ENCODE measurements around the gene ARHGDIG.

ARHGDIG gene

DNA sequence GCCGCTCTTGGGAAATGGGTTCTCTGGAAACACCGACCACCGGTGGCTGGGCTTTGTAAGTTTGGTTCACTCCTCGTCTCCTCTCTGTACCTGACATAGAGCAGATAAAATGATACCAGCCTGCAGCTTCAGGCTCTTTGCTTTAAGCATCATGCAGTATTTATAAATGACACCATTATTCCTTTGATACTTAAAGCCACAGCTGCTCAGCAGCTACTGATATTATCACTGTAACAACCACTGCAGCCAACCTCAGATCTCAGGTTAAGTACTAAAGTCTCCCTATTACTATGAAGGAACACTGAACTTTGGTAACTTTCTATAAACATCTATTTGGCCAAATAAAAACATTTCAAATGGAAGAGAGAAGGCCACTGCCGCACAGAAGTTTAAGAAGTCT, 37.2 kb downstream of the ARHGDIG start:
- Histone ChIP-seq H3K4me3 (replicated peaks; ENCODE audit: insufficient read depth, low read length) (no peak overlapping the region), H3K27ac (replicated peaks) (no peak overlapping the region), H3K27me3 (ENCODE audit: insufficient read depth, poor library complexity, severe bottlenecking) (no peaks in the 10 kb centered on the region)
- TF ChIP-seq POLR2AphosphoS5 (IDR thresholded peaks at IDR 0.05; ENCODE audit: low read depth) = no peak
- TF ChIP-seq GABPA (IDR thresholded peaks at IDR 0.05; ENCODE audit: low read depth) = no peak
- DNase-seq (ENCODE audit: low read depth in 1 of 2, low spot score in 1 of 2) = no peak

DNA sequence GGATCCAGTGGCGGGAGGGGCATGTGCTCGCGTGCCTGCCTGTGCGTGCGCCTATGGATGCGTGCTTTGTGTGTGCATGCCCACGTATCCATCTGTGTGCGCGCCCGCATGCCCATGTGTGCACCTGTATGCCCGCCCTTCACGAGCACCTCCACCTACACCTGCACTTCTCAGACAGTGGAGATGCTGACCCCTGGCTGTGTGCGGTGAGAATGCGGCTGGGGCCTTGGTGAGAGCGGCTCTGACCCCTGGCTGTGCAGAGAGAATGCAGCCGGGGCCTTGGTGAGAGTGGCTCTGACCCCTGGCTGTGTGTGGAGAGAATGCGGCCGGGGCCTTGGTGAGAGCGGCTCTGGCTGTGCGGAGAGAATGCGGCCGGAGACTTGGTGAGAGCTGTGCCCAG, 38.2 kb downstream of the ARHGDIG start:
- no peak for TF ChIP-seq POLR2AphosphoS5 (IDR thresholded peaks at IDR 0.05; ENCODE audit: low read depth)
- TF ChIP-seq SPI1 (IDR thresholded peaks at IDR 0.05; ENCODE audit: borderline replicate concordance, low read depth) = no peak
- TF ChIP-seq, protein P1, sequence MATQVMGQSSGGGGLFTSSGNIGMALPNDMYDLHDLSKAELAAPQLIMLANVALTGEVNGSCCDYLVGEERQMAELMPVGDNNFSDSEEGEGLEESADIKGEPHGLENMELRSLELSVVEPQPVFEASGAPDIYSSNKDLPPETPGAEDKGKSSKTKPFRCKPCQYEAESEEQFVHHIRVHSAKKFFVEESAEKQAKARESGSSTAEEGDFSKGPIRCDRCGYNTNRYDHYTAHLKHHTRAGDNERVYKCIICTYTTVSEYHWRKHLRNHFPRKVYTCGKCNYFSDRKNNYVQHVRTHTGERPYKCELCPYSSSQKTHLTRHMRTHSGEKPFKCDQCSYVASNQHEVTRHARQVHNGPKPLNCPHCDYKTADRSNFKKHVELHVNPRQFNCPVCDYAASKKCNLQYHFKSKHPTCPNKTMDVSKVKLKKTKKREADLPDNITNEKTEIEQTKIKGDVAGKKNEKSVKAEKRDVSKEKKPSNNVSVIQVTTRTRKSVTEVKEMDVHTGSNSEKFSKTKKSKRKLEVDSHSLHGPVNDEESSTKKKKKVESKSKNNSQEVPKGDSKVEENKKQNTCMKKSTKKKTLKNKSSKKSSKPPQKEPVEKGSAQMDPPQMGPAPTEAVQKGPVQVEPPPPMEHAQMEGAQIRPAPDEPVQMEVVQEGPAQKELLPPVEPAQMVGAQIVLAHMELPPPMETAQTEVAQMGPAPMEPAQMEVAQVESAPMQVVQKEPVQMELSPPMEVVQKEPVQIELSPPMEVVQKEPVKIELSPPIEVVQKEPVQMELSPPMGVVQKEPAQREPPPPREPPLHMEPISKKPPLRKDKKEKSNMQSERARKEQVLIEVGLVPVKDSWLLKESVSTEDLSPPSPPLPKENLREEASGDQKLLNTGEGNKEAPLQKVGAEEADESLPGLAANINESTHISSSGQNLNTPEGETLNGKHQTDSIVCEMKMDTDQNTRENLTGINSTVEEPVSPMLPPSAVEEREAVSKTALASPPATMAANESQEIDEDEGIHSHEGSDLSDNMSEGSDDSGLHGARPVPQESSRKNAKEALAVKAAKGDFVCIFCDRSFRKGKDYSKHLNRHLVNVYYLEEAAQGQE (IDR thresholded peaks at IDR 0.05; ENCODE audit: insufficient replicate concordance, low read depth) = no peak
- H3K27me3 ChIP-seq (ENCODE audit: insufficient read depth, poor library complexity, severe bottlenecking) = no peaks in the 10 kb centered on the region
- H3K4me3 ChIP-seq (replicated peaks; ENCODE audit: insufficient read depth, low read length) = no peak overlapping the region
- H3K27ac ChIP-seq (replicated peaks) = no peak overlapping the region
- no peak for DNase-seq (ENCODE audit: low read depth in 1 of 2, low spot score in 1 of 2)

DNA sequence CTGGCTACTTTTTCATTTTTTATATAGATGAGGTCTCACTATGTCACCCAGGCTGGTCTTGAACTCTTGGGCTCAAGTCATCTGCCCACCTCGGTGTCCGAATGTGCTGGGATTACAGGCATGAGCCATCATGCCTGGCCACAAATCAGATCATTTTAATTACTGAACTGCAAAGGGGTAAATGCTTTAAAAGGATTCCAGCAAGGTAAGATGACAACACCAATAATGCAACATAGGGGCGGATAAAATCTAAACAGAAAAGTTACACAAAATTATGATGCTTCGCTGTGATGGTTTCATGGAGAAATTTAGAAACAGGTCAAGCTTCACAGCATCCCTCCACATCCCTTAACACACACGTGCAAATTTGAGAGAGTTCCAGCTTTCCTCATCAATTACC, 39.8 kb downstream of the ARHGDIG start:
- Histone ChIP-seq H3K27me3 (ENCODE audit: insufficient read depth, poor library complexity, severe bottlenecking) (no peaks in the 10 kb centered on the region), H3K27ac (replicated peaks) (no peak overlapping the region), H3K4me3 (replicated peaks; ENCODE audit: insufficient read depth, low read length) (no peak overlapping the region)
- DNase-seq (ENCODE audit: low read depth in 1 of 2, low spot score in 1 of 2) = no peak
- TF ChIP-seq POLR2AphosphoS5 (IDR thresholded peaks at IDR 0.05; ENCODE audit: low read depth) (no peak), GABPA (IDR thresholded peaks at IDR 0.05; ENCODE audit: low read depth) (no peak), SPI1 (IDR thresholded peaks at IDR 0.05; ENCODE audit: borderline replicate concordance, low read depth) (no peak)
- TF ChIP-seq, protein P1 (IDR thresholded peaks at IDR 0.05; ENCODE audit: insufficient replicate concordance, low read depth) = no peak
- TF ChIP-seq, protein P2, sequence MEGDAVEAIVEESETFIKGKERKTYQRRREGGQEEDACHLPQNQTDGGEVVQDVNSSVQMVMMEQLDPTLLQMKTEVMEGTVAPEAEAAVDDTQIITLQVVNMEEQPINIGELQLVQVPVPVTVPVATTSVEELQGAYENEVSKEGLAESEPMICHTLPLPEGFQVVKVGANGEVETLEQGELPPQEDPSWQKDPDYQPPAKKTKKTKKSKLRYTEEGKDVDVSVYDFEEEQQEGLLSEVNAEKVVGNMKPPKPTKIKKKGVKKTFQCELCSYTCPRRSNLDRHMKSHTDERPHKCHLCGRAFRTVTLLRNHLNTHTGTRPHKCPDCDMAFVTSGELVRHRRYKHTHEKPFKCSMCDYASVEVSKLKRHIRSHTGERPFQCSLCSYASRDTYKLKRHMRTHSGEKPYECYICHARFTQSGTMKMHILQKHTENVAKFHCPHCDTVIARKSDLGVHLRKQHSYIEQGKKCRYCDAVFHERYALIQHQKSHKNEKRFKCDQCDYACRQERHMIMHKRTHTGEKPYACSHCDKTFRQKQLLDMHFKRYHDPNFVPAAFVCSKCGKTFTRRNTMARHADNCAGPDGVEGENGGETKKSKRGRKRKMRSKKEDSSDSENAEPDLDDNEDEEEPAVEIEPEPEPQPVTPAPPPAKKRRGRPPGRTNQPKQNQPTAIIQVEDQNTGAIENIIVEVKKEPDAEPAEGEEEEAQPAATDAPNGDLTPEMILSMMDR (IDR thresholded peaks at IDR 0.05; ENCODE audit: insufficient read depth, low read length) = no peak

DNA sequence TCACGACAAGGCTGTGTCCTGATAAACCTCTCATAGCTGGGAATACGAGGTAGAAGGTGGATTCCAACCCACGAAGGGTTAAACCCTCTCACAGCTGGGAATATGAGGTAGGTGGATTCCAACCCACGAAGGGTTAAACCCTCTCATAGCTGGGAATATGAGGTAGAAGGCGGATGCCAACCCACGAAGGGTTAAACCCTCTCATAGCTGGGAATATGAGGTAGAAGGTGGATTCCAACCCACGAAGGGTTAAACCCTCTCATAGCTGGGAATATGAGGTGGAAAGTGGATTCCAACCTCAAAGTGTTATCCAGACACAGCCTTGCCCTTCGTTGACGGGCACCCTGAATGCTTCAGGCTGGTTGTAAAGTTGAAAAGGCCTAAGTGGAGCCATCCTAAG, 41.1 kb downstream of the ARHGDIG start:
- H3K27me3 ChIP-seq (ENCODE audit: insufficient read depth, poor library complexity, severe bottlenecking) = no peaks in the 10 kb centered on the region
- no peak for DNase-seq (ENCODE audit: low read depth in 1 of 2, low spot score in 1 of 2)
- no peak for TF ChIP-seq SPI1 (IDR thresholded peaks at IDR 0.05; ENCODE audit: borderline replicate concordance, low read depth)
- no peak for TF ChIP-seq POLR2AphosphoS5 (IDR thresholded peaks at IDR 0.05; ENCODE audit: low read depth)
- no peak for TF ChIP-seq GABPA (IDR thresholded peaks at IDR 0.05; ENCODE audit: low read depth)
- TF ChIP-seq, protein P1 (IDR thresholded peaks at IDR 0.05; ENCODE audit: insufficient replicate concordance, low read depth) = no peak
- TF ChIP-seq, protein P2 (IDR thresholded peaks at IDR 0.05; ENCODE audit: insufficient read depth, low read length) = no peak
- H3K27ac ChIP-seq (replicated peaks) = no peak overlapping the region
- H3K4me3 ChIP-seq (replicated peaks; ENCODE audit: insufficient read depth, low read length) = no peak overlapping the region

Data from HL-60 (cell line).